HL-60 (cell line): Measurements from ENCODE around the gene KRCC1.

Experiments
- CTCF ChIP-seq: IDR thresholded peaks from one replicate; pipeline ENCODE4 v1.5.1; 2011; ENCODE audit warnings: low read length, control low read depth, inconsistent platforms; ENCODE audit not compliant: insufficient read depth
- POLR2AphosphoS5 ChIP-seq: IDR thresholded peaks from 2 replicates; pipeline ENCODE4 v1.6.1; 2012; ENCODE audit warnings: low read depth

DNA sequence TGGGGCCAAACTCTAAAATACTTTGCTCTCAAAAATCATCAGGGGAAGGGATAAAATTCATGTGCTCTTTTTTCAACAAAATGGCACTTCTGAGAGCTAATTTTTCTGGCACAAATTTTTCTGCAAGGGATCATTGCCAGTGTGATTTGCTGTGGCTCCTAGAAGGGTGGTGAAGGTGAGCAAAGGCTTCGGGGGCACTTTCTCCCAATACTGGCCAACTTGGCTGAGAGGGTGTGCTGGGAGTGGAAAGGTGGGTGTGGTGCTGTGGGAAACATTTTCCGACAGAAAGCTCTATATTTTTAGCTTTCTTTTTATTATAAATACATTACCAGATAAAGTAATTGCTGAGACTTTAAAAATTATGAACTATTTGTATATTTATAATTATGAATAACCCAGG, 12.5 kb upstream of the KRCC1 start:
- TF ChIP-seq CTCF: no peak
- TF ChIP-seq POLR2AphosphoS5: no peak
